Esophagus muscularis mucosa (tissue), 3 donors: ENCODE measurements around the gene MAP1LC3A.

ENCODE experiments used
- EP300 ChIP-seq: sonication (generic); formaldehyde crosslinking; IDR thresholded peaks from one replicate; pipeline ENCODE4 v1.6.1; 2017; ENCODE audit warnings: antibody characterized with exemption
- POLR2A ChIP-seq: fragments of 450-650 bp; IDR thresholded peaks from one replicate; pipeline ENCODE4 v1.6.1; 2017; ENCODE audit warnings: antibody characterized with exemption, moderate library complexity, mild to moderate bottlenecking, low read depth
- POLR2AphosphoS5 ChIP-seq, 2 donors: sonication (generic); formaldehyde crosslinking; IDR thresholded peaks; one replicate each; pipeline ENCODE4 v1.6.1; 2017; ENCODE audit warnings: antibody characterized with exemption in 2 of 2

- TF ChIP-seq POLR2A (no peak), POLR2AphosphoS5 (IDR thresholded peaks at IDR 0.05) (no peak), EP300 (no peak)
These were observed 48.5 kb downstream of the MAP1LC3A start for GRCh38 chr20:34607066-34607465.
